Measurements from ENCODE around the gene TMEM269. TPM values are rescaled to one million over a fixed set of nuclear protein-coding genes. Genes with fewer than 3 reads are reported as not detected.
"Not testable (repeated sequence)": the region's sequence is repeated elsewhere in the genome, so short reads cannot be mapped to it uniquely, and the experiment has no call there.

TMEM269 gene
- total RNA-seq, 1 experiment from 2014 or later = 0.68 TPM

DNA sequence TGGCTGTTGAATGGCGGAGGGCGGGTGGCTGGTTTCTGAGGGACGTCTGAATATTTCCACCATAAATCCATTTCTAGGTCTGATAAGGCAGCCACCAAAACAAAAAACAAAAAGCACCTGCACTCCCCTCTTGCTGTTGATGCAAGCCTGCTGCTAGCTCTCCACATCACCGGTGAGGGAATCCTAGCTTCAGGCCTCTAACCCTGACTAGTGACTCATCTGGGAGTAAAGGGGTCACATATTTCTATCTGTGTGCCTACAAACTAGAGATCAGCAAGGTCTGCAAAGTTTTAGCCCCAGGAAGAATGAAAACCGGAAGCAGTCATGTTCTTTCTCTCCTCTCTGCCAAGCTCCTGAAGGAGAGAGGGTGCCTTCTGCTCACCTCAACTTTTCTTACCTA lies 21.8 kb downstream of the TMEM269 start:
- H3K27ac Mint-ChIP-seq (ENCODE audit: unreplicated experiment) = no peak overlapping the region
- no peaks in the 10 kb centered on the region for H3K27me3 Mint-ChIP-seq (ENCODE audit: insufficient read depth, unreplicated experiment)
- Histone ChIP-seq H3K27me3 (replicated peaks; ENCODE audit: control insufficient read depth, insufficient read depth, low read length) (no peaks in the 10 kb centered on the region), H3K36me3 (ENCODE audit: control insufficient read depth, insufficient read depth, low read length) (no peaks in the 10 kb centered on the region), H3K4me1 (no peaks in the 10 kb centered on the region), H3K9me3 (no peaks in the 10 kb centered on the region), H3K4me3 (ENCODE audit: low read depth, low read length) (no peak overlapping the region)
- ChIA-PET POLR2A (interaction anchor here (0.7 kb wide), 1 partner anchor 314 kb away, joined by 6 read pairs; no protein-coding TSS in a partner anchor), CTCF (no interaction called here)
- H3K4me1 Mint-ChIP-seq (ENCODE audit: low read depth, unreplicated experiment) = no peaks in the 10 kb centered on the region
- no peaks in the 10 kb centered on the region for H3K9me3 Mint-ChIP-seq (ENCODE audit: unreplicated experiment)
- DNase-seq = no peak
- no TSS peak for BruUV-seq (replicated peaks)
- TF ChIP-seq, protein P1, sequence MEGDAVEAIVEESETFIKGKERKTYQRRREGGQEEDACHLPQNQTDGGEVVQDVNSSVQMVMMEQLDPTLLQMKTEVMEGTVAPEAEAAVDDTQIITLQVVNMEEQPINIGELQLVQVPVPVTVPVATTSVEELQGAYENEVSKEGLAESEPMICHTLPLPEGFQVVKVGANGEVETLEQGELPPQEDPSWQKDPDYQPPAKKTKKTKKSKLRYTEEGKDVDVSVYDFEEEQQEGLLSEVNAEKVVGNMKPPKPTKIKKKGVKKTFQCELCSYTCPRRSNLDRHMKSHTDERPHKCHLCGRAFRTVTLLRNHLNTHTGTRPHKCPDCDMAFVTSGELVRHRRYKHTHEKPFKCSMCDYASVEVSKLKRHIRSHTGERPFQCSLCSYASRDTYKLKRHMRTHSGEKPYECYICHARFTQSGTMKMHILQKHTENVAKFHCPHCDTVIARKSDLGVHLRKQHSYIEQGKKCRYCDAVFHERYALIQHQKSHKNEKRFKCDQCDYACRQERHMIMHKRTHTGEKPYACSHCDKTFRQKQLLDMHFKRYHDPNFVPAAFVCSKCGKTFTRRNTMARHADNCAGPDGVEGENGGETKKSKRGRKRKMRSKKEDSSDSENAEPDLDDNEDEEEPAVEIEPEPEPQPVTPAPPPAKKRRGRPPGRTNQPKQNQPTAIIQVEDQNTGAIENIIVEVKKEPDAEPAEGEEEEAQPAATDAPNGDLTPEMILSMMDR (IDR thresholded peaks at IDR 0.05; ENCODE audit: insufficient read depth in 1 of 2, low read depth in 1 of 2, low read length in 1 of 2, severe bottlenecking in 1 of 2, unreplicated experiment in 1 of 2) = no peak
- H3K4me3 Mint-ChIP-seq (ENCODE audit: unreplicated experiment) = no peak overlapping the region
- intact Hi-C loops (cut with micrococcal nuclease; ENCODE audit: unreplicated experiment) = no loop called here
- no peaks in the 10 kb centered on the region for H3K36me3 Mint-ChIP-seq (ENCODE audit: insufficient read depth, unreplicated experiment)

DNA sequence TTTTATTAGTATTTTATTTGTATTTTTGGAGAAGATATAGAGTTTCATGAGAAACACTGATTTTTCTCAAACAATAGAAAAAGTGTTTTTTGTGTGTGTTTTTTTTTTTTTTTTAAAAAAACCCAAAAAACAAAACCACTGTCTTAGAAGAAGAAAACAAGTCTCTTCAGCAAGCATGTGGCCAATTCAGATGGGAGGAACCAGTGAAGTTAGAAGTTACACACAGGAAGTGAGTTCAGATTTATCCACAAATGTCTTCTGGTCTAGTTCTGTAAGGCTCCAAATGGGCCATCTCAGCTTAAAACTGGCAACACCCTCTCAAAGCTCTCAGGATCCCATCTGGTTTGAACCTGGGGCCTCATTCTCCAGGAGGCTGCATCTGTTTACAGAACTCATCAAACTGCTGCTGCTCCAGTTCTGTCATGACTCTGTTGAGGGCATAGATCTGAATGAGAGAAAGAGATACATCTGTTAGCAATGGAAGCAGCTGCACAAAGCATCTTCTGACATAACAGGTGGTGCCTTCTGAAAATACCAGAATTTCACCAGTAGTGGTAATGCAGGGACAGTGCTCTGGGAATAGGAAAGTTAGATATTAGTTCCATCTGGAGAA lies 22.4 kb downstream of the TMEM269 start:
- H3K9me3 Mint-ChIP-seq (ENCODE audit: unreplicated experiment) = no peaks in the 10 kb centered on the region
- H3K27me3 ChIP-seq (replicated peaks; ENCODE audit: control insufficient read depth, insufficient read depth, low read length) = no peaks in the 10 kb centered on the region
- no peaks in the 10 kb centered on the region for H3K4me1 ChIP-seq
- BruUV-seq (replicated peaks) = no TSS peak
- no peak overlapping the region for H3K4me3 ChIP-seq (ENCODE audit: low read depth, low read length)
- TF ChIP-seq, protein P1 (IDR thresholded peaks at IDR 0.05; ENCODE audit: insufficient read depth in 1 of 2, low read depth in 1 of 2, low read length in 1 of 2, severe bottlenecking in 1 of 2, unreplicated experiment in 1 of 2) = no peak
- ChIA-PET POLR2A (interaction anchor here (0.7 kb wide), 1 partner anchor 314 kb away, joined by 6 read pairs; no protein-coding TSS in a partner anchor), CTCF (no interaction called here)
- H3K36me3 Mint-ChIP-seq (ENCODE audit: insufficient read depth, unreplicated experiment) = no peaks in the 10 kb centered on the region
- H3K4me3 Mint-ChIP-seq (ENCODE audit: unreplicated experiment) = no peak overlapping the region
- intact Hi-C loops (cut with micrococcal nuclease; ENCODE audit: unreplicated experiment) = no loop called here
- H3K27ac Mint-ChIP-seq (ENCODE audit: unreplicated experiment) = no peak overlapping the region
- no peak for DNase-seq
- no peaks in the 10 kb centered on the region for H3K36me3 ChIP-seq (ENCODE audit: control insufficient read depth, insufficient read depth, low read length)
- no peaks in the 10 kb centered on the region for H3K27me3 Mint-ChIP-seq (ENCODE audit: insufficient read depth, unreplicated experiment)
- H3K4me1 Mint-ChIP-seq (ENCODE audit: low read depth, unreplicated experiment) = no peaks in the 10 kb centered on the region
- no peaks in the 10 kb centered on the region for H3K9me3 ChIP-seq

DNA sequence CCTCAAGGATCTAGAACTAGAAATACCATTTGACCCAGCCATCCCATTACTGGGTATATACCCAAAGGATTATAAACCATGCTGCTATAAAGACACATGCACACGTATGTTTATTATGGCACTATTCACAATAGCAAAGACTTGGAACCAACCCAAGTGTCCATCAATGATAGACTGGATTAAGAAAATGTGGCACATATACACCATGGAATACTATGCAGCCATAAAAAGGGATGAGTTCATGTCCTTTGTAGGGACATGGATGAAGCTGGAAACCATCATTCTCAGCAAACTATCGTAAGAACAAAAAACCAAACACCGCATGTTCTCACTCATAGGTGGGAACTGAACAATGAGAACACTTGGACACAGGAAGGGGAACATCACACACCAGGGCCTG lies 30.0 kb downstream of the TMEM269 start:
- H3K36me3 ChIP-seq (ENCODE audit: control insufficient read depth, insufficient read depth, low read length); BruUV-seq (replicated peaks); H3K36me3 Mint-ChIP-seq (ENCODE audit: insufficient read depth, unreplicated experiment); H3K4me1 ChIP-seq; H3K4me3 Mint-ChIP-seq (ENCODE audit: unreplicated experiment); H3K27ac Mint-ChIP-seq (ENCODE audit: unreplicated experiment); POLR2A ChIA-PET; H3K27me3 Mint-ChIP-seq (ENCODE audit: insufficient read depth, unreplicated experiment); H3K9me3 Mint-ChIP-seq (ENCODE audit: unreplicated experiment); H3K9me3 ChIP-seq; H3K4me1 Mint-ChIP-seq (ENCODE audit: low read depth, unreplicated experiment); DNase-seq; CTCF ChIA-PET; H3K27me3 ChIP-seq (replicated peaks; ENCODE audit: control insufficient read depth, insufficient read depth, low read length); intact Hi-C loops (cut with micrococcal nuclease; ENCODE audit: unreplicated experiment); H3K4me3 ChIP-seq (ENCODE audit: low read depth, low read length): not testable (repeated sequence)

All from Caco-2 (cell line).